Body of pancreas (tissue), 4 donors: Measurements from ENCODE around the gene RANBP1.

ENCODE experiments used
- CTCF ChIP-seq, 7 experiments: fragments of 450-650 bp in 4 of 7; fragments of 200-600 bp in 3 of 7; sonication (generic) in 3 of 7; IDR thresholded peaks; one replicate each; pipeline ENCODE4 v1.5.1; 2016 to 2019; ENCODE audit warnings: antibody characterized with exemption in 7 of 7
- POLR2A ChIP-seq, 3 donors: fragments of 450-650 bp; IDR thresholded peaks; one replicate each; pipeline ENCODE4 v1.6.1; 2016; ENCODE audit warnings: antibody characterized with exemption in 3 of 3, mild to moderate bottlenecking in 2 of 3

- TF ChIP-seq CTCF (IDR thresholded peaks at IDR 0.05) (no peak), POLR2A (IDR thresholded peaks at IDR 0.05) (no peak)
These were observed 6.0 kb downstream of the RANBP1 start for GRCh38 chr22:20121856-20122415.
